Spleen (tissue), 7 donors: ENCODE data around the gene PEF1.

Experiments
- CTCF ChIP-seq, 11 experiments: fragments of 200-600 bp in 7 of 11; fragments of 450-650 bp in 4 of 11; sonication (generic) in 4 of 11; IDR thresholded peaks in 8 of 11; conservative IDR thresholded peaks in 3 of 11; 1 replicate in 7 of 11; 2 replicates in 4 of 11; pipeline versions ENCODE4 v1.4.0 to v1.8.0; 2016 to 2021; ENCODE audit warnings: antibody characterized with exemption in 11 of 11, inconsistent platforms in 4 of 11, mild to moderate bottlenecking in 1 of 11
- POLR2A ChIP-seq, 3 donors: fragments of 450-650 bp; IDR thresholded peaks; one replicate each; pipeline ENCODE4 v1.5.1; 2017; ENCODE audit warnings: antibody characterized with exemption in 3 of 3, mild to moderate bottlenecking in 1 of 3
- POLR2AphosphoS5 ChIP-seq, 3 donors: sonication (generic); formaldehyde crosslinking; IDR thresholded peaks; one replicate each; pipeline ENCODE4 v1.5.1; 2017; ENCODE audit warnings: antibody characterized with exemption in 3 of 3
- donor health status: DM: no; HTN: no; CAD: no; lungs with moderate emphysema.
- donor health status: DM: no; HTN: no; CAD: no.
- donor health status: DM: no; HTN: no; CAD: no.

DNA sequence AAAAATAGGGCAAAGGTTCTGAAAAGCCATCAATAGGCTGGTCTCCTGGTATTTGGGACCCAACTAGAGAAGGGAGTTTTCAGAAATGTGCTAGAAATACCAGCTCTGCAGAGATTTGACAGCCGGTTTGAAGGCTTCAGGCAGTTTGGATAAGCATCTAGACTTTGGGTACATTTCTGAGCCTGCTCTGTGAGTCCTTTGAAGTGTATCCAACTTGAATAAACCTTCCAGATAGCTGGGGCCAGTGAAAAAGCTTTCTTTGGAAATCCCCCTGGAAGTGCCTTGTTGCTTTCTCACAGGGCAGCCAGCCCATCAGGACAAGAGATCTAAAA, 6.4 kb upstream of the PEF1 start:
- TF ChIP-seq CTCF (IDR thresholded peaks at IDR 0.05 in 8 of 11, conservative IDR thresholded peaks at IDR 0.05 in 3 of 11) (no peak), POLR2A (IDR thresholded peaks at IDR 0.05) (no peak), POLR2AphosphoS5 (IDR thresholded peaks at IDR 0.05) (no peak)
